Heart left ventricle (tissue), 16 donors: Measurements from ENCODE around the gene STPG2. TPM values are rescaled to one million over a fixed set of nuclear protein-coding genes. Genes with fewer than 3 reads are reported as not detected.

Experiments
- ATAC-seq, 4 donors: fragments of 200-7000 bp; cut with Tn5 transposase; one replicate each; pipeline ENCODE4 v1.9.1; 2020 to 2022; ENCODE audit warnings: moderate library complexity in 4 of 4, mild to moderate bottlenecking in 3 of 4, moderate number of reproducible peaks in 1 of 4
- DNase-seq, 5 donors: peaks; one replicate each; pipeline ENCODE4 v3.0.0-alpha.2; 2020
- H3K27ac ChIP-seq, 12 donors: fragments of 200-600 bp; sonication (generic) in 4 of 12; one replicate each; pipeline versions ENCODE4 v1.5.0 to v1.8.0; 2016 to 2022; ENCODE audit warnings: mild to moderate bottlenecking in 2 of 12
- H3K27me3 ChIP-seq, 9 donors: fragments of 200-600 bp; sonication (generic) in 2 of 9; one replicate each; pipeline versions ENCODE4 v1.5.1 to v1.8.0; 2016 to 2022; ENCODE audit warnings: mild to moderate bottlenecking in 3 of 9
- H3K36me3 ChIP-seq, 9 donors: fragments of 200-600 bp; sonication (generic) in 2 of 9; one replicate each; pipeline versions ENCODE4 v1.5.0 to v1.8.0; 2018 to 2022; ENCODE audit warnings: mild to moderate bottlenecking in 2 of 9
- H3K4me1 ChIP-seq, 12 donors: fragments of 200-600 bp; sonication (generic) in 4 of 12; one replicate each; pipeline versions ENCODE4 v1.5.0 to v1.8.0; 2016 to 2022; ENCODE audit warnings: mild to moderate bottlenecking in 3 of 12
- H3K4me3 ChIP-seq, 12 donors: fragments of 200-600 bp; sonication (generic) in 4 of 12; one replicate each; pipeline versions ENCODE4 v1.5.0 to v1.8.0; 2017 to 2022; ENCODE audit warnings: mild to moderate bottlenecking in 9 of 12, moderate library complexity in 4 of 12
- H3K9me3 ChIP-seq, 12 donors: fragments of 200-600 bp; sonication (generic) in 4 of 12; one replicate each; pipeline versions ENCODE4 v1.5.0 to v1.8.0; 2016 to 2022; ENCODE audit warnings: mild to moderate bottlenecking in 1 of 12
- CTCF ChIP-seq, 12 donors: fragments of 200-600 bp; sonication (generic) in 4 of 12; IDR thresholded peaks; one replicate each; pipeline versions ENCODE4 v1.5.0 to v1.8.0; 2018 to 2022; ENCODE audit warnings: antibody characterized with exemption in 12 of 12, mild to moderate bottlenecking in 5 of 12
- POLR2A ChIP-seq, 2 donors: fragments of 450-650 bp; IDR thresholded peaks; one replicate each; pipeline ENCODE4 v1.6.1; 2017; ENCODE audit warnings: antibody characterized with exemption in 2 of 2, mild to moderate bottlenecking in 2 of 2, moderate library complexity in 2 of 2
- WGBS, 4 donors: extraction: QIAGEN DNeasy Blood & Tissue Kit in 2 of 4; methylation state at CpG; one replicate each; pipeline versions ENCODE4 v1.1.5 to v1.1.7; 2013 to 2018; 5-methylcytosine and 5-hydroxymethylcytosine counted together
- intact Hi-C, 10 donors: fragments of 100-400 bp; cut with DNase I; formaldehyde crosslinking; loops; one replicate each; pipeline versions ENCODE4 v1.11.1 to v1.14.2; 2022
- long read RNA-seq, 3 donors: library from polyadenylated mRNA; unstranded; transcript quantifications; one replicate each; pipeline ENCODE4 v2.0.0, GENCODE V29; 2020 to 2021
- polyA plus RNA-seq, 2 donors: library from polyadenylated mRNA; stranded (reverse); fragments of 200-250 nt; gene quantifications; one replicate each; pipeline ENCODE4 v1.2.3, GENCODE V29; 2013
- total RNA-seq, 9 donors: library from RNA; depleted of rRNA in 2 of 9; stranded (reverse); fragments of >200 nt in 2 of 9; fragmentation: NEBNext Ultra II Directional in 3 of 9; extraction: Animal tissue kit (Norgen Biotek cat#: 25700) in 3 of 9; gene quantifications; one replicate each; pipeline versions ENCODE4 v1.1.0 to v1.2.4, GENCODE V29; 2016 to 2023
- donor health status: ischemic (EF 13 %, LVEDD 7.1; RV severe dilation, severe dysfunction).
- donor health status: healthy with polysubstance abuse.
- donor health status: DM: no; HTN: yes; CAD: no.
- donor health status: DM: no; HTN: no; CAD: no.
- donor health status: ischemic (EF 25% LVEDD 6.9; RV normal size, moderate dysfunction).
- donor health status: ischemic (EF 25% LVEDD 5.7; RV mildly dilated, moderate dysfunction).
- donor health status: healthy.
- donor health status: DM: yes; HTN: yes; CAD: no.
- donor health status: ischemic (EF 35%, LVEDD 5.7; RV mildly dilated, moderate dysfunction).
- donor health status: nonischemic (EF 11% LVEDD 7.7; RV severe dilation, severe dysfunction).
- donor health status: DM: yes; HTN: yes; CAD: no.
- donor health status: PGD.
- donor health status: ischemic (EF 29% LVEDD 5.4; RV normal size, mild dysfunction).
- donor health status: nonischemic (EF 23%, LVEDD 6.1; RV moderate dilation, normal function).

The STPG2 gene
- total RNA-seq, result under 1 TPM in 7 of 9 donors, not detected in 2; 0.16 to 0.71 (median 0.32) TPM
- polyA plus RNA-seq, result not detected
- long read RNA-seq, donor 1, partial matches to known transcripts, result 0 of 1 reads
- long read RNA-seq, donor 1, other reads (novel, unspliced or antisense), result 1 of 1 reads
- long read RNA-seq, donor 2, result 0 reads
- long read RNA-seq, donor 3, result 0 reads

GRCh38 chr4:98143001-98143899, at the start of gene STPG2:
TSS of gene STPG2 (minus strand) at chr4:98143476.
- Histone ChIP-seq H3K9me3 (no peaks in the 10 kb centered on the region), H3K4me3 (peak within 1 kb of the TSS; percentile 52 to 88 (median 72)), H3K36me3 (no peaks in the 10 kb centered on the region), H3K4me1 (peaks cover 0 to 9% (median 0%) of the 10 kb centered on the region in 12 donors), H3K27me3 (no peaks in the 10 kb centered on the region), H3K27ac (peak within 1 kb of the TSS; percentile 33 to 91 (median 83))
- DNase-seq (peak; percentile 91 to 97 (median 96)), ATAC-seq (peak; percentile 100)
- TF ChIP-seq POLR2A (IDR thresholded peaks at IDR 0.05) (peak in 1 of 2 donors; percentile 63), CTCF (IDR thresholded peaks at IDR 0.05) (peak; percentile 7 to 60 (median 38))
- intact Hi-C loops, result loop anchor here in 7 of 10 donors (1.0 to 10.0 kb wide), 9 partner anchors 23 to 942 kb away; partner anchors contain the start of genes RAP1GDS1 (in 4 of the 7) and ADH5 (in 1 of the 7)
- 5 to 8% (median 7%) methylated on average over 43 to 44 of the region's 44 CpGs for WGBS, 4 donors

- DNase-seq, result no peak
- peaks cover 0 to 10% (median 0%) of the 10 kb centered on the region in 12 donors for H3K9me3 ChIP-seq
- H3K4me1 ChIP-seq, result no peaks in the 10 kb centered on the region
- intact Hi-C loops, result no loop called here
- H3K4me3 ChIP-seq, result no peak overlapping the region
- ATAC-seq, result no peak
- H3K36me3 ChIP-seq, result no peaks in the 10 kb centered on the region
- H3K27ac ChIP-seq, result no peak overlapping the region
- TF ChIP-seq POLR2A (IDR thresholded peaks at IDR 0.05) (no peak), CTCF (IDR thresholded peaks at IDR 0.05) (no peak)
- no peaks in the 10 kb centered on the region for H3K27me3 ChIP-seq
Observed at GRCh38 chr4:98185279-98185678, 42.0 kb upstream of the STPG2 start.

GRCh38 chr4:98181809-98182208, 38.5 kb upstream of the STPG2 start:
- intact Hi-C loops, result no loop called here
- H3K27ac ChIP-seq, result no peak overlapping the region
- DNase-seq, result no peak
- TF ChIP-seq CTCF (IDR thresholded peaks at IDR 0.05) (no peak), POLR2A (IDR thresholded peaks at IDR 0.05) (no peak)
- no peaks in the 10 kb centered on the region for H3K27me3 ChIP-seq
- H3K9me3 ChIP-seq, result no peaks in the 10 kb centered on the region
- H3K4me1 ChIP-seq, result no peaks in the 10 kb centered on the region
- no peak for ATAC-seq
- 49 to 60% (median 52%) methylated on average over 3 of the region's 3 CpGs for WGBS, 4 donors
- no peak overlapping the region for H3K4me3 ChIP-seq
- H3K36me3 ChIP-seq, result no peaks in the 10 kb centered on the region

GRCh38 chr4:98179951-98180350, 36.7 kb upstream of the STPG2 start:
- Histone ChIP-seq H3K4me1 (no peaks in the 10 kb centered on the region), H3K9me3 (no peaks in the 10 kb centered on the region), H3K27ac (no peak overlapping the region), H3K4me3 (no peak overlapping the region), H3K36me3 (no peaks in the 10 kb centered on the region), H3K27me3 (no peaks in the 10 kb centered on the region)
- intact Hi-C loops, result no loop called here
- TF ChIP-seq POLR2A (IDR thresholded peaks at IDR 0.05) (no peak), CTCF (IDR thresholded peaks at IDR 0.05) (no peak)
- ATAC-seq, result no peak
- DNase-seq, result no peak
